Esophagus squamous epithelium (tissue), 4 donors: ENCODE measurements around the gene RGS17.
"Not testable (repeated sequence)": the region's sequence is repeated elsewhere in the genome, so short reads cannot be mapped to it uniquely, and the experiment has no call there.

Source experiments
- CTCF ChIP-seq, 6 experiments: fragments of 450-650 bp in 4 of 6; fragments of 200-600 bp in 2 of 6; sonication (generic) in 2 of 6; IDR thresholded peaks; one replicate each; pipeline ENCODE4 v1.5.1; 2016 to 2019; ENCODE audit warnings: antibody characterized with exemption in 6 of 6, mild to moderate bottlenecking in 4 of 6, moderate library complexity in 4 of 6
- POLR2A ChIP-seq, 4 donors: fragments of 450-650 bp; IDR thresholded peaks; one replicate each; pipeline ENCODE4 v1.6.1; 2017; ENCODE audit warnings: antibody characterized with exemption in 4 of 4, mild to moderate bottlenecking in 4 of 4, moderate library complexity in 3 of 4

GRCh38 chr6:152966168-152966894 is 164.8 kb downstream of the RGS17 start:
- TF ChIP-seq POLR2A, CTCF (IDR thresholded peaks at IDR 0.05): not testable (repeated sequence)
